HEK293 (cell line): Measurements from ENCODE around the gene FNDC11.

Experiments
- HOXC10 ChIP-seq: sonication (generic); formaldehyde crosslinking; IDR thresholded peaks from 2 replicates; pipeline ENCODE4 v1.8.1; 2023; ENCODE audit warnings: mild to moderate bottlenecking, missing genetic modification reagents
- KLF10 ChIP-seq: fragments of 450-650 bp; IDR thresholded peaks from 2 replicates; pipeline ENCODE4 v1.5.1; 2018; ENCODE audit warnings: missing biosample characterization, mild to moderate bottlenecking, missing genetic modification characterization
- ZBTB49 ChIP-seq: fragments of 450-650 bp; formaldehyde crosslinking; IDR thresholded peaks from 2 replicates; pipeline ENCODE4 v1.5.1; 2016; ENCODE audit warnings: missing biosample characterization, missing genetic modification characterization, low read depth
- ZIC2 ChIP-seq: fragments of 450-650 bp; formaldehyde crosslinking; IDR thresholded peaks from 2 replicates; pipeline ENCODE4 v1.5.1; 2016; ENCODE audit warnings: missing biosample characterization, missing genetic modification characterization
- ZNF274 ChIP-seq, 2 experiments: fragments of 200-500 bp in 1 of 2; fragments of 450-650 bp in 1 of 2; sonication (Bioruptor generic) in 1 of 2; formaldehyde crosslinking in 1 of 2; IDR thresholded peaks; 2 replicates each; pipeline versions ENCODE4 v1.5.1 to v1.6.1; 2014 to 2016; ENCODE audit warnings: borderline replicate concordance in 1 of 2, inconsistent platforms in 1 of 2, low read length in 1 of 2, missing biosample characterization in 1 of 2, missing genetic modification characterization in 1 of 2
- ZNF354C ChIP-seq: fragments of 450-650 bp; formaldehyde crosslinking; IDR thresholded peaks from 2 replicates; pipeline ENCODE4 v1.5.1; 2016; ENCODE audit warnings: missing biosample characterization, missing genetic modification characterization, low read depth, borderline replicate concordance
- ZNF48 ChIP-seq: fragments of 450-650 bp; formaldehyde crosslinking; IDR thresholded peaks from 2 replicates; pipeline ENCODE4 v1.5.1; 2016; ENCODE audit warnings: missing biosample characterization, missing genetic modification characterization
- ZNF488 ChIP-seq: fragments of 450-650 bp; formaldehyde crosslinking; IDR thresholded peaks from 2 replicates; pipeline ENCODE4 v1.5.1; 2016; ENCODE audit warnings: missing biosample characterization, missing genetic modification characterization
- ZNF558 ChIP-seq: fragments of 450-650 bp; formaldehyde crosslinking; IDR thresholded peaks from 2 replicates; pipeline ENCODE4 v1.5.1; 2016; ENCODE audit warnings: missing biosample characterization, missing genetic modification characterization
- ZNF645 ChIP-seq: fragments of 450-650 bp; formaldehyde crosslinking; IDR thresholded peaks from 2 replicates; pipeline ENCODE4; 2016; ENCODE audit warnings: missing biosample characterization, missing genetic modification characterization
- TF ChIP-seq, protein P1 (sequence below): fragments of 450-650 bp; formaldehyde crosslinking; IDR thresholded peaks from 2 replicates; pipeline ENCODE4 v1.5.1; 2016; ENCODE audit warnings: missing biosample characterization, missing genetic modification characterization
- TF ChIP-seq, protein P2 (sequence below): fragments of 450-650 bp; formaldehyde crosslinking; IDR thresholded peaks from 2 replicates; pipeline ENCODE4 v1.5.1; 2016; ENCODE audit warnings: missing biosample characterization, missing genetic modification characterization

DNA sequence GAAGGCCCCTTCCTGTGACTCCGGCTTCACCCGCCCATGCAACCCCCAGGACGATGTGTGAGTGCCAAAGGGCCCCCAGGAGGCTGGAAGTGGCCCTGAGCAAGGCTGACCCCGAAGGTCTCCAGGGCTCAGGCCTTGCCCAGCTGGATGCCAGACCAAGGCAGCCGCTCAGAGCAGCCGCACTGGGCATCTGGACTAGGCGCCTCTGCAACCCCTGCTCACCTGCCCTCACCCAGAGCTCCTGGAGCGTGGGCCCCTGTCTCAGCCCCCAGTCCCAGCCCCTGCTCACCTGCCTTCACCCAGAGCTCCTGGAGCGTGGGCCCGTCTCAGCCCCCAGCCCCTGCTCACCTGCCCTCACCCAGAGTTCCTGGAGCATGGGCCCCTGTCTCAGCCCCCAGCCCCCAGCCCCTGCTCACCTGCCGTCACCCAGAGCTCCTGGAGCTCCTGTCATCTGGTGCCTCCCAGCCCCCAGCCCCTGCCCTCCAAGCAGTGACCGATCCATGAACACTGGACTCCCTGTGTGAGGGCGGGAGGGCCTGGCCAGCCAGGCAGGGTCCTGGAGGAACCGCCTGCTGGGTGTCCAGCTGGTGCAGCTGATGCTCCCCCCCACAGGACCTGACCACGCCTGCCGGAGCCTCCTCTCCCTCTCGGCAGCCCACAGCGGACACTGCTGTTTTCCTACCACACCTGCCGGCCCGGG, 7.6 kb upstream of the FNDC11 start:
- TF ChIP-seq, protein P1, sequence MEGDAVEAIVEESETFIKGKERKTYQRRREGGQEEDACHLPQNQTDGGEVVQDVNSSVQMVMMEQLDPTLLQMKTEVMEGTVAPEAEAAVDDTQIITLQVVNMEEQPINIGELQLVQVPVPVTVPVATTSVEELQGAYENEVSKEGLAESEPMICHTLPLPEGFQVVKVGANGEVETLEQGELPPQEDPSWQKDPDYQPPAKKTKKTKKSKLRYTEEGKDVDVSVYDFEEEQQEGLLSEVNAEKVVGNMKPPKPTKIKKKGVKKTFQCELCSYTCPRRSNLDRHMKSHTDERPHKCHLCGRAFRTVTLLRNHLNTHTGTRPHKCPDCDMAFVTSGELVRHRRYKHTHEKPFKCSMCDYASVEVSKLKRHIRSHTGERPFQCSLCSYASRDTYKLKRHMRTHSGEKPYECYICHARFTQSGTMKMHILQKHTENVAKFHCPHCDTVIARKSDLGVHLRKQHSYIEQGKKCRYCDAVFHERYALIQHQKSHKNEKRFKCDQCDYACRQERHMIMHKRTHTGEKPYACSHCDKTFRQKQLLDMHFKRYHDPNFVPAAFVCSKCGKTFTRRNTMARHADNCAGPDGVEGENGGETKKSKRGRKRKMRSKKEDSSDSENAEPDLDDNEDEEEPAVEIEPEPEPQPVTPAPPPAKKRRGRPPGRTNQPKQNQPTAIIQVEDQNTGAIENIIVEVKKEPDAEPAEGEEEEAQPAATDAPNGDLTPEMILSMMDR (tag by site-specific recombination): no peak
- no peak for TF ChIP-seq ZNF354C
- no peak for TF ChIP-seq ZNF645 (tag by site-specific recombination)
- TF ChIP-seq, protein P2, sequence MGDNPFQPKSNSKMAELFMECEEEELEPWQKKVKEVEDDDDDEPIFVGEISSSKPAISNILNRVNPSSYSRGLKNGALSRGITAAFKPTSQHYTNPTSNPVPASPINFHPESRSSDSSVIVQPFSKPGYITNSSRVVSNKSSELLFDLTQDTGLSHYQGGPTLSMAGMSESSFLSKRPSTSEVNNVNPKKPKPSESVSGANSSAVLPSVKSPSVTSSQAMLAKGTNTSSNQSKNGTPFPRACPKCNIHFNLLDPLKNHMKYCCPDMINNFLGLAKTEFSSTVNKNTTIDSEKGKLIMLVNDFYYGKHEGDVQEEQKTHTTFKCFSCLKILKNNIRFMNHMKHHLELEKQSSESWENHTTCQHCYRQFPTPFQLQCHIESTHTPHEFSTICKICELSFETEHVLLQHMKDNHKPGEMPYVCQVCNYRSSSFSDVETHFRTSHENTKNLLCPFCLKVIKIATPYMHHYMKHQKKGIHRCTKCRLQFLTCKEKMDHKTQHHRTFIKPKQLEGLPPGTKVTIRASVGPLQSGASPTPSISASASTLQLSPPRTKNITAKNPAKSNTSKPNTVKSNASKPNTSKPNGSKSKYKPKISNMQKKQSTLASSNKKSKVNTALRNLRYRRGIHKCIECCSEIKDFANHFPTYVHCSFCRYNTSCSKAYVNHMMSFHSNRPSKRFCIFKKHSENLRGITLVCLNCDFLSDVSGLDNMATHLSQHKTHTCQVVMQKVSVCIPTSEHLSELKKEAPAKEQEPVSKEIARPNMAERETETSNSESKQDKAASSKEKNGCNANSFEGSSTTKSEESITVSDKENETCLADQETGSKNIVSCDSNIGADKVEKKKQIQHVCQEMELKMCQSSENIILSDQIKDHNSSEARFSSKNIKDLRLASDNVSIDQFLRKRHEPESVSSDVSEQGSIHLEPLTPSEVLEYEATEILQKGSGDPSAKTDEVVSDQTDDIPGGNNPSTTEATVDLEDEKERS (tag by site-specific recombination): no peak
- TF ChIP-seq ZNF48 (tag by site-specific recombination): no peak
- TF ChIP-seq ZNF274 (IDR thresholded peaks at IDR 0.05; ENCODE audit: low read length): no peak
- no peak for TF ChIP-seq ZNF274 (tag by site-specific recombination; IDR thresholded peaks at IDR 0.05; ENCODE audit: borderline replicate concordance)
- no peak for TF ChIP-seq ZIC2 (tag by site-specific recombination)
- no peak for TF ChIP-seq ZNF558 (tag by site-specific recombination)
- no peak for TF ChIP-seq ZBTB49 (tag by site-specific recombination)
- TF ChIP-seq KLF10 (tag by site-specific recombination): no peak
- TF ChIP-seq ZNF488 (tag by site-specific recombination): no peak
- TF ChIP-seq HOXC10: no peak
